GM12892 (cell line): ENCODE data around the gene CUBN.

Source experiments
- DNase-seq: peaks from one replicate; pipeline ENCODE4 v3.0.0; 2011; ENCODE audit not compliant: insufficient read length
- FAIRE-seq: peaks from 2 replicates; lab custom pipeline; 2011; peaks lifted over from hg19 to GRCh38; lab: Jason Lieb, UNC
- POLR2A ChIP-seq: IDR thresholded peaks from 2 replicates; pipeline ENCODE4 v1.6.1; 2011; ENCODE audit warnings: low read depth, low read length, control low read depth
- POLR2AphosphoS5 ChIP-seq: IDR thresholded peaks from 2 replicates; pipeline ENCODE4 v1.6.1; 2011; ENCODE audit warnings: low read depth, low read length, control low read depth
- TAF1 ChIP-seq: IDR thresholded peaks from 2 replicates; pipeline ENCODE4 v1.6.1; 2011; ENCODE audit warnings: low read depth, mild to moderate bottlenecking, control low read depth, low read length, borderline replicate concordance

CUBN gene

GRCh38 chr10:16976803-16977202 is 152.8 kb downstream of the CUBN start:
- TF ChIP-seq TAF1 (no peak), POLR2AphosphoS5 (no peak), POLR2A (no peak)
- no peak for DNase-seq
- FAIRE-seq = no peak

DNA sequence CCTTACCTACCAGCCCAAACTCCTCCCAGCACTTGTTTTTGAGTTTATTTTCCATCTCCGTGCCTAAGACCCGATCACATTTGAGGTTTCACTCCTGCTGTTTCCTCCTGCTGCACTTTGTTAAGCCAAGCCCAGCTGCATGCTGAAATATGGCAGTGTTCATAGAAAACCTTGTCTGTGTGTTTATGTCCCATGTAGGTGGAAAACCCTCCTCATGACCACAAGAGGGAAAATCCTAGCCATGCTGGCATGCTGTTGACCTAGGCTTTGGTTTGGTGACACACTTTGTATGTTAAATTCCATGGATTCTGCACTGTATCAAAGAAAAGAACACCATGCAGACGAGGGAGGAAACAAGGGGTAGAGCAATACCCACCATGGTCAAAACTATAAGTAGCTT is 154.4 kb downstream of the CUBN start:
- FAIRE-seq (no peak), DNase-seq (no peak)
- TF ChIP-seq POLR2A (no peak), POLR2AphosphoS5 (no peak), TAF1 (no peak)

GRCh38 chr10:16968416-16969041 is 161.1 kb downstream of the CUBN start:
- no peak for DNase-seq
- TF ChIP-seq POLR2A (no peak), TAF1 (no peak), POLR2AphosphoS5 (no peak)
- FAIRE-seq = no peak

DNA sequence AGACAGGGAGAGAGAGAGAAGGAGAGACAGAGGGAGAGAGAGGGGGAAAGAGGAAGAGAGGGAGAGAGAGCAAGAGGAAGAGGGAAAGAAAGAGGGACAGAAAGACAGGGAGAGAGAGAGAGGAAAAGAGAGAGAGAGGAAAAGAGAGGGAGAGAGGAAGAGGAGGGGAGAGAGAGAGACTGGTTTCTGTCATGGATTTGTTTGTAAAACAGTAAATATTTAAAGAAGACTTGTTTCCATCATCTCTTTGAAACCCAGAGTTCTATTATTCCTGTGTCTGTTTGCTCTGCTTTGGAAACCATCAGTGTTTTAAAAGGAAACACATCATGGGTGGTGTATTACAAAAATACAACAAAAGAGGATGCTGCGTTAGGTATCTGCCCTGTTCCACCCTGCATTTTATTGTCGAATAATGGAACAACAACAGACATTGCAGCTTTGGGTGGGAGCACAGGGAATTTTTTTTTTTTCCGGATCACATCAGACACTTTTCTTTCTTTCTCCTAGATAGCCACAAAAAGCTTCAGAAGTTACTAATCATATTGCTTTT is 161.7 kb downstream of the CUBN start:
- no peak for DNase-seq
- TF ChIP-seq POLR2A = no peak
- no peak for TF ChIP-seq POLR2AphosphoS5
- no peak for TF ChIP-seq TAF1
- no peak for FAIRE-seq

DNA sequence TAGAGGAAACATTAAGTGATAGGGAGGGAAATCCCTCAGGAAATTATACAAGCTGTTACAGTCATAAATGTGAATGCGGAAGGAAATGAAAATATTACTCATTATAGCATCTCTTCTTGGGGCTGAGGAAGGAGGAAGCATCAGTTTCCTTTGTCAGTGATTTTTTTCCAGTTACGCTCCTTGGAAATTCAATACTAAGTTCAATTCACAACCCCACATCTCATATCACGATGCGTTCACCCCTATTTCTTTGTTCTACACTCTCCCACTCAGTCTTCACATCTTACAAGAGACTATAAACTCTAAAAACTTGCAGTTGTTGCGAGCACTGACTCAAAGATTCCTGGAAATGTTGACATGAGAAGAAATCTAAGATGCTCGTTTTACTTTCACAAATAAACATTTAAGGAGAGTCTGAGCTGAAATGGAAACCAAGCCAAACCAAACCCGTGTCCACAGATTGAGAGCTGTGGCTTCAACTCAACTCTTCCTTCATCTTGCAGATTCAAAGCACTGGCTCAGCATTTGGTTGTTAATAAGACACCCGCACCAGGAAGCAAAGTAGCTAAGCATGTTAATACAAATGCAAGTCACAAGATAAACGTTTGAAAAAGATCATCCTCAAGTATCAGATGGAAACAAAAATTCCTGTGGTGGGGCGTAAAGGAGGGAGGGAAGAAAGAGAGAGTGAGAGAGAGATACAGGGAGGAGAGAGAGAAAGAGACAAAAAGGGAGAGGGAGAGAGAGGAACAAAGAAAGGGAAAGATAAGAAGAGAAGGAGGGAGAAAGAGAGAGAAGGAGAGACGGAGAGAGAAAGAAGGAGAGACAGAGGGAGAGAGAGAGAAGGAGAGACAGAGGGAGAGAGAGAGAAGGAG is 162.4 kb downstream of the CUBN start:
- DNase-seq = no peak
- no peak for FAIRE-seq
- no peak for TF ChIP-seq POLR2A
- no peak for TF ChIP-seq POLR2AphosphoS5
- TF ChIP-seq TAF1 = no peak

DNA sequence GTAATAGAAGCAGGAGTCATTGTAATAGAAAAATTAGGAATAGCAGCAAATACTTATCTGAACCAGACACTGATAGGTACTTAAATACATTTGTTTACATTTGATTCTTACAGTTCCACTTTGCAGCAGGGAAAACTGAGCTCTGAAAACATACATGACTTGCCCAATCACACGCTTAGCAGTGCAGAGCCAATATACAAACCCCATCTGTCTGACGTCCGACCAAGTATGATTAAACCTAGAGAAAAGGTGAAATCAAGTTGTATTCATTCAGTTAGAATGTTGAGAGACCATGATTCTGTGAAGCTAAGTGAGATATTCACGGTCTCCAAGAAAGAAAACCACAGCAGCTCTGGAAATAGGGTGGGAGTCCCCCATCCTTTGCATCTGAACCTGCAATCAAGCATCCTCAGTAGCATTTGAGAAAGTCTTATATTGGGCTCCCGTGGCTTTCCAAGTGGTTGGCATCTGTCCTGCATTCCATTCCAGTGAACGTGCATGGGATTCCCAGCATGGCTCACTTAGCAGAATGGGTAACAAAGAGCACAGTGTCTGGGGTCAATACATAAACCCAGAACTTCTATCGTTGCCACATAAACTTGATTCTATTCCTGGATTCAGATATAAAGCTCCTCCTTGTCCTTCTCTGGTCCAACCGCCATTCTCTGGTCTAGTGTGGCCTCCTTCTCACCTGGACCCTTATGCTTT is 163.7 kb downstream of the CUBN start:
- DNase-seq (no peak), FAIRE-seq (no peak)
- TF ChIP-seq POLR2A (no peak), TAF1 (no peak), POLR2AphosphoS5 (no peak)

- FAIRE-seq (no peak), DNase-seq (no peak)
- TF ChIP-seq POLR2A = no peak
- no peak for TF ChIP-seq POLR2AphosphoS5
- no peak for TF ChIP-seq TAF1
Observed at GRCh38 chr10:16965344-16965616, 164.3 kb downstream of the CUBN start.

GRCh38 chr10:16964576-16965343 is 164.9 kb downstream of the CUBN start:
- no peak for DNase-seq
- FAIRE-seq = no peak
- TF ChIP-seq POLR2A = no peak
- TF ChIP-seq POLR2AphosphoS5 = no peak
- no peak for TF ChIP-seq TAF1

DNA sequence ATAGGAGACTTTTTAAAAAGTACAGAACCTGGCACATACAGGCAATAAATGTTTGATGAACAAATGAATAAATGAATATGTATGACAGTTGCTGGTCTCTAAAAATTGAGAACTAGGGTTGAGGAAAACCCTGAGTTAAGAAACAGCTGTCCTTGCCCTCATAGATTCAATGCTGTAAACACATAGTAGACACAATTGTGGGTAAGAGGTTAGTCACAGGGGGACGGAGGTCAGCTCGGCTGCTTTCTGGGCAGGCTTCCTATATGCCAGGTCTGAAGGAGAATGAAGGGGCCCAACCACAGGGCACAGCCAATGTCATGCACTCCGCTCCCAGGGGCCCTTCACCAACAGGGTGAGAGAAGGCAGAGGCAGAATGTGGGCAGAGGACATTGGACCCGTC is 169.1 kb downstream of the CUBN start:
- DNase-seq = no peak
- TF ChIP-seq POLR2A = no peak
- TF ChIP-seq TAF1 = no peak
- TF ChIP-seq POLR2AphosphoS5 = no peak
- no peak for FAIRE-seq

GRCh38 chr10:16957038-16957437 is 172.6 kb downstream of the CUBN start:
- DNase-seq (no peak), FAIRE-seq (no peak)
- TF ChIP-seq POLR2A (no peak), POLR2AphosphoS5 (no peak), TAF1 (no peak)

- FAIRE-seq (no peak), DNase-seq (no peak)
- TF ChIP-seq TAF1 = no peak
- TF ChIP-seq POLR2AphosphoS5 = no peak
- TF ChIP-seq POLR2A = no peak
Observed at GRCh38 chr10:16954280-16955030, 175.2 kb downstream of the CUBN start.
